Endothelial cell of umbilical vein (primary cell): ENCODE results near the gene TMEM164. TPM values are rescaled to one million over a fixed set of nuclear protein-coding genes. Genes with fewer than 3 reads are reported as not detected.

Experiments used
- BruUV-seq: library from RNA; stranded (reverse); fragments of 400-500 nt; replicated peaks from 2 replicates; lab custom pipeline; 2021; lab: Mats Ljungman, UMichigan
- CTCF ChIA-PET: fragments of 300-600, 350-600 bp; sonication (Branson Sonifier 250); formaldehyde crosslinking; loops from one replicate; lab custom pipeline; 2021; ENCODE audit warnings: antibody characterized with exemption, inconsistent platforms; lab: Charles Lee
- POLR2A ChIA-PET: fragments of 300-600, 350-600 bp; sonication (Branson Sonifier 250); formaldehyde crosslinking; loops from one replicate; lab custom pipeline; 2021; ENCODE audit warnings: antibody characterized with exemption, inconsistent platforms; lab: Charles Lee
- DNase-seq: peaks from one replicate; pipeline ENCODE4 v3.0.0-alpha.2; 2011; ENCODE audit warnings: low read depth, low spot score
- FAIRE-seq: peaks from 2 replicates; lab custom pipeline; 2011; peaks lifted over from hg19 to GRCh38; lab: Jason Lieb, UNC
- H2AFZ ChIP-seq: 2 replicates; pipeline ENCODE4 v1.6.0; 2012; ENCODE audit warnings: low read depth, low read length, control low read depth, inconsistent platforms
- H3K27ac ChIP-seq: 2 replicates; pipeline ENCODE4 v1.5.1; 2011; ENCODE audit warnings: low read depth, mild to moderate bottlenecking, control low read depth, low read length, moderate library complexity; ENCODE audit not compliant: insufficient read depth
- H3K27me3 ChIP-seq, 2 experiments: 2 replicates each; pipeline versions ENCODE4 v1.6.0 to v1.6.1; 2011; ENCODE audit warnings: low read length in 2 of 2, mixed read lengths in 1 of 2; ENCODE audit not compliant: control insufficient read depth in 2 of 2, insufficient read depth in 2 of 2
- H3K36me3 ChIP-seq, 2 experiments: 2 replicates in 1 of 2; 3 replicates in 1 of 2; pipeline ENCODE4 v1.5.1; 2011; ENCODE audit warnings: low read length in 2 of 2, mild to moderate bottlenecking in 1 of 2, moderate library complexity in 1 of 2; ENCODE audit not compliant: control insufficient read depth in 2 of 2, insufficient read depth in 2 of 2; ENCODE audit errors: extremely low read depth in 1 of 2
- H3K4me1 ChIP-seq: 3 replicates; pipeline ENCODE4 v1.5.1; 2011; ENCODE audit warnings: mild to moderate bottlenecking, low read length; ENCODE audit not compliant: control insufficient read depth, insufficient read depth; ENCODE audit errors: extremely low read depth
- H3K4me2 ChIP-seq: 2 replicates; pipeline ENCODE4 v1.6.1; 2011; ENCODE audit warnings: low read length, control low read depth, mixed read lengths; ENCODE audit not compliant: insufficient read depth
- H3K4me3 ChIP-seq, 3 experiments: fragments of 200-600 bp in 1 of 3; sonication (generic), shearing (Covaris generic) in 1 of 3; replicated peaks in 1 of 3; 2 replicates each; pipeline ENCODE4 v1.5.1; 2011 to 2016; ENCODE audit warnings: control low read depth in 3 of 3, low read length in 3 of 3, mild to moderate bottlenecking in 2 of 3, inconsistent platforms in 1 of 3, low read depth in 1 of 3, moderate library complexity in 1 of 3; ENCODE audit not compliant: insufficient read depth in 1 of 3
- H3K79me2 ChIP-seq: 2 replicates; pipeline ENCODE4 v1.6.0; 2012; ENCODE audit warnings: low read length, inconsistent platforms; ENCODE audit not compliant: control insufficient read depth, insufficient read depth
- H3K9ac ChIP-seq: replicated peaks from 2 replicates; pipeline ENCODE3; 2011; ENCODE audit warnings: low read length, control low read depth; ENCODE audit not compliant: insufficient read depth; ENCODE audit errors: extremely low read depth
- H3K9me1 ChIP-seq: replicated peaks from 3 replicates; pipeline ENCODE4 v1.6.0; 2011; ENCODE audit warnings: mild to moderate bottlenecking, low read length; ENCODE audit not compliant: control insufficient read depth, insufficient read depth; ENCODE audit errors: extremely low read depth
- H3K9me3 ChIP-seq: replicated peaks from 2 replicates; pipeline ENCODE4 v1.5.1; 2012; ENCODE audit warnings: low read length, inconsistent platforms; ENCODE audit not compliant: control insufficient read depth, insufficient read depth
- H4K20me1 ChIP-seq: replicated peaks from 2 replicates; pipeline ENCODE3; 2011; ENCODE audit warnings: mild to moderate bottlenecking, low read length; ENCODE audit not compliant: control insufficient read depth, insufficient read depth; ENCODE audit errors: extremely low read depth
- EZH2 ChIP-seq: IDR thresholded peaks from 2 replicates; pipeline ENCODE4 v1.6.1; 2012; ENCODE audit warnings: borderline replicate concordance, low read depth, mild to moderate bottlenecking, moderate library complexity, low read length, inconsistent platforms; ENCODE audit not compliant: severe bottlenecking
- FOS ChIP-seq: IDR thresholded peaks from 2 replicates; pipeline ENCODE4 v1.6.1; 2011; ENCODE audit warnings: mild to moderate bottlenecking, low read length, moderate library complexity, borderline replicate concordance; ENCODE audit not compliant: insufficient read depth
- GATA2 ChIP-seq: IDR thresholded peaks from 2 replicates; pipeline ENCODE4 v1.7.0; 2011; ENCODE audit warnings: low read depth, mild to moderate bottlenecking, moderate library complexity, mixed read lengths, low read length; ENCODE audit not compliant: insufficient read length, insufficient read depth
- JUN ChIP-seq: IDR thresholded peaks from 2 replicates; pipeline ENCODE4 v1.6.1; 2011; ENCODE audit warnings: borderline replicate concordance, low read depth; ENCODE audit not compliant: insufficient read length, insufficient read depth
- MYC ChIP-seq: IDR thresholded peaks from one replicate; pipeline ENCODE4 v1.6.1; 2011; ENCODE audit warnings: mild to moderate bottlenecking, low read depth, low read length
- POLR2A ChIP-seq: IDR thresholded peaks from 2 replicates; pipeline ENCODE4 v1.6.1; 2012; ENCODE audit warnings: low read depth, mild to moderate bottlenecking, control low read depth, low read length
- POLR2AphosphoS5 ChIP-seq: IDR thresholded peaks from 2 replicates; pipeline ENCODE4 v1.6.1; 2012; ENCODE audit warnings: low read depth, mild to moderate bottlenecking, control low read depth, low read length, moderate library complexity; ENCODE audit not compliant: insufficient read depth
- dilution Hi-C: fragments of 300-500 bp; cut with MboI; formaldehyde crosslinking; loops from one replicate; pipeline ENCODE4 v1.15.0; 2019; ENCODE audit warnings: low sequenced_read_pairs; ENCODE audit not compliant: extremely low pct_ligation_motif_present
- intact Hi-C: fragments of 100-400 bp; cut with micrococcal nuclease; formaldehyde crosslinking; loops from one replicate; pipeline ENCODE4 v1.10.0; 2022
- polyA plus RNA-seq, 4 experiments: library from polyadenylated mRNA; depleted of rRNA in 3 of 4; stranded (reverse) in 3 of 4; unstranded in 1 of 4; fragments of >200 nt; gene quantifications; 2 replicates each; pipeline versions ENCODE4 v1.2.1 to v1.2.3, GENCODE V29; 2011 to 2012; ENCODE audit warnings: missing spikeins in 1 of 4
- total RNA-seq: library from RNA; stranded (reverse); gene quantifications from 2 replicates; pipeline ENCODE4 v1.2.3, GENCODE V29; 2021
- TF ChIP-seq, protein P1 (sequence below): IDR thresholded peaks from 2 replicates; pipeline ENCODE4 v1.6.1; 2011; ENCODE audit not compliant: insufficient read depth, insufficient read length
- TF ChIP-seq, protein P2 (sequence below), 2 donors: IDR thresholded peaks; 1 replicate in 1 of 2; 2 replicates in 1 of 2; pipeline ENCODE4 v1.5.1; 2011; ENCODE audit warnings: low read length in 2 of 2, mild to moderate bottlenecking in 2 of 2, moderate library complexity in 2 of 2, control low read depth in 1 of 2, inconsistent platforms in 1 of 2, low read depth in 1 of 2; ENCODE audit not compliant: insufficient read depth in 1 of 2; ENCODE audit errors: extremely low read depth in 1 of 2

Gene TMEM164
- total and polyA plus RNA-seq, 2 donors (not counting 3 experiments of a cell fraction or from before 2014, with no cell fraction given): 12.8 to 22.2 TPM

DNA sequence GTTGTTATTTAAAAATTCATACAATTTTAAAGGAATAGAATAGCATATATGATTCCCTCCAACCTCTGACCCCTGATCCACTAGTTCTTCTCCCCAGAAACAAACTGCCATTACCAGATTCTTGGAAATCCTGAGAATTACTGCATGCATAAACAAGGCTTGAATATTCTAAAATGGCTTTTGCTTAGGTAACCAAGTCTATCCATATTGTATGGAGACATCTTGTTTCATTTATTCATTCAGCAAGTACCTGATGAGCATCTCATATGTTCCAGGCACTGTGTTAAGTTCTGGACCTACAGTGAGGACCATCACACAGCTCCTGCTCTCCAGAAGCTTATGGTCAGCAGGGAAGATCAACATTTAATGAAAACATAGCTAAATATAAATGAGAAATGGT, 49.4 kb downstream of the TMEM164 start:
- Histone ChIP-seq H3K9me1 (no peaks in the 10 kb centered on the region), H3K36me3 (no peaks in the 10 kb centered on the region), H3K4me3 (no peak overlapping the region), H3K4me2 (no peak overlapping the region), H3K4me1 (peaks cover 2% of the 10 kb centered on the region), H3K79me2 (no peaks in the 10 kb centered on the region), H4K20me1 (no peaks in the 10 kb centered on the region), H3K27me3 (no peaks in the 10 kb centered on the region), H3K27ac (no peak overlapping the region), H2AFZ (no peak overlapping the region), H3K9me3 (no peaks in the 10 kb centered on the region), H3K9ac (no peak overlapping the region)
- ChIA-PET POLR2A (no interaction called here), CTCF (interaction anchor here (0.7 kb wide), 1 partner anchor 56 kb away, joined by 3 read pairs; no protein-coding TSS in a partner anchor)
- DNase-seq: no peak
- intact Hi-C loops: no loop called here
- no peak for FAIRE-seq
- dilution Hi-C loops: no loop called here
- TF ChIP-seq, protein P1, sequence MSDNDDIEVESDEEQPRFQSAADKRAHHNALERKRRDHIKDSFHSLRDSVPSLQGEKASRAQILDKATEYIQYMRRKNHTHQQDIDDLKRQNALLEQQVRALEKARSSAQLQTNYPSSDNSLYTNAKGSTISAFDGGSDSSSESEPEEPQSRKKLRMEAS: no peak
- TF ChIP-seq MYC (no peak), EZH2 (no peak), FOS (no peak), JUN (no peak), POLR2AphosphoS5 (no peak), POLR2A (no peak), GATA2 (no peak)
- TF ChIP-seq, protein P2, sequence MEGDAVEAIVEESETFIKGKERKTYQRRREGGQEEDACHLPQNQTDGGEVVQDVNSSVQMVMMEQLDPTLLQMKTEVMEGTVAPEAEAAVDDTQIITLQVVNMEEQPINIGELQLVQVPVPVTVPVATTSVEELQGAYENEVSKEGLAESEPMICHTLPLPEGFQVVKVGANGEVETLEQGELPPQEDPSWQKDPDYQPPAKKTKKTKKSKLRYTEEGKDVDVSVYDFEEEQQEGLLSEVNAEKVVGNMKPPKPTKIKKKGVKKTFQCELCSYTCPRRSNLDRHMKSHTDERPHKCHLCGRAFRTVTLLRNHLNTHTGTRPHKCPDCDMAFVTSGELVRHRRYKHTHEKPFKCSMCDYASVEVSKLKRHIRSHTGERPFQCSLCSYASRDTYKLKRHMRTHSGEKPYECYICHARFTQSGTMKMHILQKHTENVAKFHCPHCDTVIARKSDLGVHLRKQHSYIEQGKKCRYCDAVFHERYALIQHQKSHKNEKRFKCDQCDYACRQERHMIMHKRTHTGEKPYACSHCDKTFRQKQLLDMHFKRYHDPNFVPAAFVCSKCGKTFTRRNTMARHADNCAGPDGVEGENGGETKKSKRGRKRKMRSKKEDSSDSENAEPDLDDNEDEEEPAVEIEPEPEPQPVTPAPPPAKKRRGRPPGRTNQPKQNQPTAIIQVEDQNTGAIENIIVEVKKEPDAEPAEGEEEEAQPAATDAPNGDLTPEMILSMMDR (IDR thresholded peaks at IDR 0.05; ENCODE audit: extremely low read depth in 1 of 2, insufficient read depth in 1 of 2, low read depth in 1 of 2, low read length in 2 of 2): no peak
- BruUV-seq: no TSS peak
